CD4-positive, alpha-beta T cell treated with Interleukin-15 for 4 hours (primary cell): ENCODE results near the gene GSN.

ENCODE experiments used
- DNase-seq: peaks from one replicate; pipeline ENCODE4 v3.0.0-alpha.2; 2020; ENCODE audit warnings: low spot score

Gene GSN

GRCh38 chr9:121303456-121304451, 35.8 kb downstream of the GSN start:
- no peak for DNase-seq

GRCh38 chr9:121304707-121305106, 36.7 kb downstream of the GSN start:
- no peak for DNase-seq

GRCh38 chr9:121305269-121305994, 37.5 kb downstream of the GSN start:
- DNase-seq, result no peak

DNA sequence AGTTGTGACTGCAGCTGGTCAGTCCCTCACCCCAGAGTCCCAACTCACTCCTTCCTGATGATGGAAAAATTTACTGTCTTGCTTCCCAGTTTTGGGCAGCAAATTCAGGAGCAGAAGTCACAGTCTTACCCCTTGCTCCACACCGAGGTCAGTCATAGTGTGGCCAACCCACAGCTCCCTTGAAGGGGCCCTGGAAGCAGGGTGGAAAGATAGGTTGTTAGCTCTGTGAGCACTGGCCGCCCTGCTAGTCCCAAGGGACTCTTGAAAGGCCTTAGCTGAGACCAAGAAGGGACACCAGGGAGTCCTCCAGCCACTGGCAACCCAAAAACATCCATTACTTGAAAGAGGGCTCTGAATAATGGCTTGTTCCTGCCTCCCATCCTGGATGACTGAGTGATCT, 40.0 kb downstream of the GSN start:
- no peak for DNase-seq

GRCh38 chr9:121308765-121309164, 40.8 kb downstream of the GSN start:
- DNase-seq, result no peak

DNA sequence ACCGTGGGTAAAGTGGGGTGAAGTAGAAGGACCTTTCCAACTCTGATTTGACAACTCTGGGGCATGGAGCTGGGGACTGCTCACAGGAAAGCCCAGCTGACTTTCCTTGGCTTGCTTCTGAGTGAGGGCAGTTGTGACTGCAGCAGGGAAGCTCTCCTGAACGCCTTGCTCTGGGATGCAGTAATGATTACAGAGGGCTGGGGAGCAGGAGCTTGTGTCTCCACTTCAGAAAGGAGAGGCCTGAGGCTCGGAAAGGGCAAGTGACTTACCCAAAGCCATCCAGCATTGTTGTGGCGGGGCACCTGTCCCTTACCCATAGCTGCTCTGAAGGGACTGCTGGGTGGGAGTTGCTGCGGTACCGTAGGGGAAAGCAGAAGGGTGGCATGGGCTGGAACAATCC, 41.2 kb downstream of the GSN start:
- DNase-seq, result no peak

- DNase-seq, result no peak
These were observed 42.0 kb downstream of the GSN start for GRCh38 chr9:121309833-121310425.

- DNase-seq, result no peak
These were observed 42.6 kb downstream of the GSN start for GRCh38 chr9:121310571-121310970.

DNA sequence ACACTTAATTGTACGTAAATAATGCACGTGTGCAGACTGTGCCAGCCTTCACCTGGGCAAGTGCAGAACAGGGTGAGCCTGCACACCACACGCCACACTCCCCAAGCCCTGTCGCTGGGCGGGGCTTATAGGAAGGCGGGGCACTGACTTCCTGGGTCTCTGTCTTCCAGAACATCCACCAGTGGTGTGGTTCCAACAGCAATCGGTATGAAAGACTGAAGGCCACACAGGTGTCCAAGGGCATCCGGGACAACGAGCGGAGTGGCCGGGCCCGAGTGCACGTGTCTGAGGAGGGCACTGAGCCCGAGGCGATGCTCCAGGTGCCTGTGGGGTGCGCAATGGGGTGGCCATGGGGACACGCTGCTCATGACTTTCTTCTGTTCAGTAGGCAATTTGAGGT, 44.2 kb downstream of the GSN start:
- DNase-seq, result no peak

- no peak for DNase-seq
These were observed 45.6 kb downstream of the GSN start for GRCh38 chr9:121313458-121314152.

GRCh38 chr9:121316378-121316777, 48.4 kb downstream of the GSN start:
- DNase-seq, result no peak

DNA sequence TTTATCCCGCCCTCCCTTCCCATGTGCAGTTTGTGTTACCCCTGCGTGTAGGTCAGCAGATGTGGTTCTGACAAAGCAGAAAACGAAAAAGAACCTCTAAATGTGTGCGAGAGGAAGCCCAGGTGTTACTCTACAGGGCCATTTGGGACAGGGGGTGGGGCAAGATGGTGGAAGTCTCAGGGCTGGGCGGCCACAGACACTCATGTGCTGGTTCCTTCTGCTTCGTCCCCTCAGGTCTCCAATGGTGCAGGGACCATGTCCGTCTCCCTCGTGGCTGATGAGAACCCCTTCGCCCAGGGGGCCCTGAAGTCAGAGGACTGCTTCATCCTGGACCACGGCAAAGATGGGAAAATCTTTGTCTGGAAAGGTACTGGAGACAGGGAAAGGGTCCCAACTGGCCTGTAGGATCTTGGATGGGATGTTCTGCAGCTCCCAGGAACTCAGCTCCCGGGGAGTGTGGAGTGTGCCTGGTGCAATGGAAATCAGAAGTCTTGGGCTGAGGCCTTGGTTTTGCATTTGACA, 49.0 kb downstream of the GSN start:
- no peak for DNase-seq

DNA sequence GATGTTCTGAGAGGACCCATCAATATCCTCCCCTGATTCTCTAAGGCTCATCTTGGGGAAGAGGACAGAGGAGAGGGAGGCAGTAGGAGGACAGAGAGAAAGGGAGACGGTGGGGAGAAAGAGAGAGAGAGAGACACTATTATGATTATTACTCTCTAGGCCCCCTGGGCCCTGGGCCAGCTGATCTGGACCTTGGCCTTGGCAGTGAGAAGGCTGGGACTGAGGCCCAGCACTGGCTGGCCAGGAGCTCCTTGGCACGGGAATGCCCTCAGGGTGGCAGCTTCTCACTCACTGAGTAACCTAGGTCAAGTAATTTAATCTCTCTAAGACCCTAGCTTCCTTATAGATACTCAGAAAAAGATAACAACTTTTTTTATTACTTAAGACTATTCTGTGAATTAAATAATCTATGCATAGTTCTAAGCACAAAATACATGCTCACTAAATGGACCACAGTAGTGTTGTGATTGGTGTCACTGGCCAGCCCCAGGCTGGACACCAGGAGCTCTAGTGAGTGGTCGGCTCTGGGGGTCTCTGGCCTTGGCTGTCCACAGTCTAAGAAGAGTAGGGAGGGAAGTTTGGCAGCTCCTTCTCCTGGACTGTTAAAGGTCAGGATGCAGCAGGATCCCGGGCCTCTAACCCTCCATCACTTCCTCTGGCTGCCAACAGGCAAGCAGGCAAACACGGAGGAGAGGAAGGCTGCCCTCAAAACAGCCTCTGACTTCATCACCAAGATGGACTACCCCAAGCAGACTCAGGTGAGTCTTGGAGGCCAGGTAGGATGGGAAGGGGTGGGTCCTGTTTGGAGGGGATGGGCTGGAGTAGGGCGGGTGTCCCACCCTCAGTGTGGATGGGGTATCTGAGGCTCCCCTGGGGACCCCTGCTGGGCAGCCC, 50.0 kb downstream of the GSN start:
- DNase-seq, result no peak

DNA sequence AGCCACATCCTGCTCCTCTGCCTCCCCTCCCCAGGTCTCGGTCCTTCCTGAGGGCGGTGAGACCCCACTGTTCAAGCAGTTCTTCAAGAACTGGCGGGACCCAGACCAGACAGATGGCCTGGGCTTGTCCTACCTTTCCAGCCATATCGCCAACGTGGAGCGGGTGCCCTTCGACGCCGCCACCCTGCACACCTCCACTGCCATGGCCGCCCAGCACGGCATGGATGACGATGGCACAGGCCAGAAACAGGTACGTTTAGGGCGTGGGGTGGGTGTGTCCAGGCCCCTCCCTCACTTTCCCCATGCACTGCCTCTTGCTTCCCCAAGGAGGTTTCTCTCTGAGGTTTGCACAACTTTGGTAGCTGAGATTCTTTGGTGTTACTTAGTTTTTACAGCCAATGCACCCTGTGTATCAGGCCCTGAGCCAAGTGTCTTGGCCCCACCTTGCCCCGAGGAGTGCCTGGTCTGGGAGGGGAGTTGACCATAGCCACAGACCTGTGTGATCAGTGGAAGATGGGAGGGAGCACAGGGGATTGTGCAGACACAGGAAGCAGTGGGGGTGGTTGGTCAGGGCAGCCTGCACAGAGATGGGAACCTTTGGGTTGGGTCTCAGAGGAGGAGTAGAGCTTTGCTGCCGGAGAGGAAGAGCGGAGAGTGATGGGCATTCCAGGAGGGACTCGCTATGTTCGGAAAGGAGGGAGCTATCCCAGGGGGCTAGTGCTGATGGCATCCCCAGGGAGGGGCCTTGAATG, 50.8 kb downstream of the GSN start:
- DNase-seq, result no peak

DNA sequence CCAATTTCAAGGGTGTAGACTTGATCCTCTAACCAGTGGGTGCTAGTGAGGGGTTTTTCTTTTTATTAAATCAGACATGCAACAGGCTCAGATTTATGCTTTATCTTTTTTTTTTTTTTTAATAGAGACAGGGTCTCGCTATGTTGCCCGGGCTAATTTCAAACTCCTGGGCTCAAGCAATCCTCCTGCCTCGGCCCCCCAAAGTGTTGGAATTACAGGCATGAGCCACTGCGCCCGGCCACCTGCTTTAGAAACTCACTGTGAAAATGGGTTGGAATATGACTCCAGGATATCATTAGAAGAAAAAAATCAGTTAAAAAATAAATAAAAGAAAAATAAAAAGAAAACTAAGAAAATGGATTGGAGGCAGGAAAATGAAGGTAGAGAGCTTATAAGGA, 51.4 kb downstream of the GSN start:
- no peak for DNase-seq

DNA sequence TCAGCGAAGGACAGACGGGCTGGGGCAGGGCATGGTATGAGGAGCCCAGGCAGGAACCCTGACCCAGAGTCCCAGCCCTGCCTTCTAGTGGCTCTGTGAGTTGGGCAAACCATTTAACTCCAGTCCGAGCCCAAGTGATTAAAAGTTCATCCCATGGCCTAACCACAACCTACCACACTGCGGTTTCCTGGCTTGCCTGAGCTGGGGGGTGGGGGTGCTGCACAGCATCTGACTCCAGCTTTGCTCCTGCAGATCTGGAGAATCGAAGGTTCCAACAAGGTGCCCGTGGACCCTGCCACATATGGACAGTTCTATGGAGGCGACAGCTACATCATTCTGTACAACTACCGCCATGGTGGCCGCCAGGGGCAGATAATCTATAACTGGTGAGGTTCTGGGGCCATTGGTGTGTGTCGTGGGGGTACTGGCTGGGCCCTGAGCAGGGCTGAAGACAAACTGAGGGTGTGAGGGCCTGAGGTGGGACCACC, 53.1 kb downstream of the GSN start:
- DNase-seq, result peak; percentile 6

DNA sequence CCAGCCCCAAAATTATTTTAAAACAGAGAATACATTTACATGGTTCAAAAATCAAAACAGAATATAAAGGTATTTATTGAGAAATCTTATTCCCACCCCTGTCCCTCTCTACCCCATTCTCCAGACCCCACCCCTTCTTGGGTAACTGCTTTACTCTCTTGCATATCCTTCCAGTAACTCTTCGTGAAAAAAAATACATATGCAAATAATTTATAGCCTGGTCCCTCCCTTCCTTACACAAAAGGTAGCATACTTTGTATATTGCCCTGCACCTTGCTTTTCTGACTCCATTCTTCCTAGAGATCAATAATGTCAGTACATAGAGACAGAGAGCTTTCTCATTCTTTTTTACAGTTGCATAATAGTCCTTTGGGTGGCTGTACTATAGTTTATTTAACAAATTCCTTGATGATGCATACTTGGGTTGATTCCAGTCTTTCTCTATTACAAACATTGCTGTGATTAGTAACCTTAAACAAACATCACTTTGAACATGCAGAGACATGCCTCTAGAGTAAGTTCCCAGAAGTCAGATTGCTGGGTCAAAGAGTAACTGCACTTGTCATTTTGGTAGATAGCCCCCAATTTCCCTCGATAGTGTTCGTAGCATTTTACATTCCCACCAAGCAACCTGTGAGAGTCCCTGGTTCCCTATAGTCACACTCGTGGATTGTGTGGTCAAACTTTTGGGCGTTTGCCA, 54.2 kb downstream of the GSN start:
- DNase-seq, result no peak

- DNase-seq, result no peak
These were observed 54.9 kb downstream of the GSN start for GRCh38 chr9:121322737-121323448.
